ENCODE results near the gene SYNPO.

The SYNPO gene

DNA sequence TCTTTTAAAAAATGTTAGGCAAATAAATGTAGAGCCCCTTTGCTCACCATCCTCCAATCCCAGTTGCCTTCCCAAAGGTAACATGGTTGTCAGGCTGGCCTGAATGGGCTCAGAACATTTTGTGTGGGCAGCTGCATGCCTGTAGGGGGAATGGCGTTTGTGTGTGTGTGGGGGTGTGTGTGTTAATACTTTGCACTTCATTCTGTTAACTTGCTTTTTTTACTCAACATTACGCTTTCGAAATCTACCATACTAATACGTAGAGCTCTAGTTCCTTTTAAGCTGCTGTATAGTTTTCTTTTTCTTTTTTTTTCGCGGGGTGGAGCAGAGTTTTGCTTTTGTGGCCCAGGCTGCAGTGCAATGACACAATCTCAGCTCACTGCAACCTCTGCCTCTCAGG, 34.6 kb downstream of the SYNPO start:
- H3K4me3 ChIP-seq (ENCODE audit: low read depth, low read length), result no peak overlapping the region
- no peak for DNase-seq (ENCODE audit: low read depth, low spot score)
- TF ChIP-seq, protein P1, sequence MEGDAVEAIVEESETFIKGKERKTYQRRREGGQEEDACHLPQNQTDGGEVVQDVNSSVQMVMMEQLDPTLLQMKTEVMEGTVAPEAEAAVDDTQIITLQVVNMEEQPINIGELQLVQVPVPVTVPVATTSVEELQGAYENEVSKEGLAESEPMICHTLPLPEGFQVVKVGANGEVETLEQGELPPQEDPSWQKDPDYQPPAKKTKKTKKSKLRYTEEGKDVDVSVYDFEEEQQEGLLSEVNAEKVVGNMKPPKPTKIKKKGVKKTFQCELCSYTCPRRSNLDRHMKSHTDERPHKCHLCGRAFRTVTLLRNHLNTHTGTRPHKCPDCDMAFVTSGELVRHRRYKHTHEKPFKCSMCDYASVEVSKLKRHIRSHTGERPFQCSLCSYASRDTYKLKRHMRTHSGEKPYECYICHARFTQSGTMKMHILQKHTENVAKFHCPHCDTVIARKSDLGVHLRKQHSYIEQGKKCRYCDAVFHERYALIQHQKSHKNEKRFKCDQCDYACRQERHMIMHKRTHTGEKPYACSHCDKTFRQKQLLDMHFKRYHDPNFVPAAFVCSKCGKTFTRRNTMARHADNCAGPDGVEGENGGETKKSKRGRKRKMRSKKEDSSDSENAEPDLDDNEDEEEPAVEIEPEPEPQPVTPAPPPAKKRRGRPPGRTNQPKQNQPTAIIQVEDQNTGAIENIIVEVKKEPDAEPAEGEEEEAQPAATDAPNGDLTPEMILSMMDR (IDR thresholded peaks at IDR 0.05; ENCODE audit: low read depth, low read length), result no peak
- in situ Hi-C loops (cut with HindIII; ENCODE audit: low sequenced_read_pairs), result no loop called here

DNA sequence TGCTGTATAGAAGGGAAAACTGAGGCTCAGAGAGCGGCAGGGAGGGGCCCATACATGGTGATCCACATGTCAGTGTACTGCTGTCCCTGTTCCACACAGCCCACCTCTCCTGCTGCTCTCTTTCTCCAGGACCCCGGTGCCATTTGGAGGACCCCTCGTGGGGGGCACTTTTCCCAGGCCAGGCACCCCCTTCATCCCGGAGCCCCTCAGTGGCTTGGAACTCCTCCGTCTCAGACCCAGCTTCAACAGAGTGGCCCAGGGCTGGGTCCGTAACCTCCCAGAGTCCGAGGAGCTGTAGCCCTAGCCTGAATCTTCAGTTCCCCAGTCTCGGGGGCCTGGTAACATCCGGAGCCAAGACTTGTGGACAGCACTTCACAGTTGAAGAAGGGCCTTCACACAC, 36.1 kb downstream of the SYNPO start:
- DNase-seq (ENCODE audit: low read depth, low spot score), result no peak
- in situ Hi-C loops (cut with HindIII; ENCODE audit: low sequenced_read_pairs), result no loop called here
- TF ChIP-seq, protein P1 (IDR thresholded peaks at IDR 0.05; ENCODE audit: low read depth, low read length), result no peak
- H3K4me3 ChIP-seq (ENCODE audit: low read depth, low read length), result no peak overlapping the region

DNA sequence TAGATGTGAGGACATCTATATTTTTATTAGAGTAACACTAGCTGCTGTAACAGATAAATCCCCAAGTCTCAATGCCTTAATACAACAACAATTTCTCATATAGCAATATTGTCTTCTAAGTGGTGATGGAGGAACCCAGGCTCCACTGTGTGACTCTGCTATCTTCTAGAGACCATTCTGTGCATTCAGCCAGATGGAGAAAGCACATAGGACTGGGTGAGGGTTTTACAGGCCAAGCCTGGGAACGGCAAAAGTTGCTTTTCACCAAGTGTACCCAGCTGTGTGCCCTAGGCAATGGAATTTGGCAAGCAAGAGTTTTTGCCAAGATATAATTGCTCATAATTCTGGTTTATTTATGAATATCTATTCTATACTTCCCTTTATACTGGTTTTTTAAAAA, 48.7 kb downstream of the SYNPO start:
- no peak overlapping the region for H3K4me3 ChIP-seq (ENCODE audit: low read depth, low read length)
- TF ChIP-seq, protein P1 (IDR thresholded peaks at IDR 0.05; ENCODE audit: low read depth, low read length), result no peak
- in situ Hi-C loops (cut with HindIII; ENCODE audit: low sequenced_read_pairs), result no loop called here
- DNase-seq (ENCODE audit: low read depth, low spot score), result no peak

DNA sequence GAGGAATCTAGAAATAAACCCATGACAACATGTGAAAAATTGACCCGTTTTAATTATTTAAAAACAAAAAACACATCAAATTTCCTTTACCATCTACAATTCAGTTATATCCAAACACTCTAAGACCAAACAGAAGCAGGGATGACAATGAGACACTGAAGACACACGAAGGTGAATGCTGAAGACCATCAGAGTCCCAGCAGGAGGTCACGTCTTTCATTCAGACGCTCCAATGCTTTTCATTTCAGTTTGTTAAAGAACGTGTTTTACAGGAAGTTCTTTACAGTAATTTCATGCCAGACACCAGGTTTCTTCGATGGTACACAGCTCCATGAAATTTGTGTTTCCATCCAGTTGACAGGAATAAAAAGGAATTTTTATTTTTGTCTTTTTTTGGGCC, 50.3 kb downstream of the SYNPO start:
- H3K4me3 ChIP-seq (ENCODE audit: low read depth, low read length), result no peak overlapping the region
- DNase-seq (ENCODE audit: low read depth, low spot score), result no peak
- TF ChIP-seq, protein P1 (IDR thresholded peaks at IDR 0.05; ENCODE audit: low read depth, low read length), result no peak
- in situ Hi-C loops (cut with HindIII; ENCODE audit: low sequenced_read_pairs), result no loop called here

DNA sequence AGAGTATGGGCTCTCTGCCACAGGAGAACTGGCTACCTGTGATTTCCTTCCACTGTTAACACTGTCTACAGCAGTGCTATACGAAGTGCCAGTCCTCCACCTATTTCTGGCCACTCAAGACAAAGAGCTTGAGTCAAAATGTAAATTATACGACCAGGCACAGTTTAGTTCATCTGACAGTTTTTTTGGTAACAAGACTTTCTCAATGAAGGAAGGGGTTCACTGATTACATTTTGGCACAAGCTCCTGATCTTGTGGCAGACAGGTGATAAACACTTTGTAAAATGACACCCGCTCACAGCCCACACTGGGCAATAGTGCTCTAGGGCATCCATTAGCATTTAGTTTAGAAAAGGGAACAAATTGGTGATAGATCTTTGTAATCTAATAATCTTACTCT, 51.8 kb downstream of the SYNPO start:
- no peak for DNase-seq (ENCODE audit: low read depth, low spot score)
- TF ChIP-seq, protein P1 (IDR thresholded peaks at IDR 0.05; ENCODE audit: low read depth, low read length), result no peak
- no peak overlapping the region for H3K4me3 ChIP-seq (ENCODE audit: low read depth, low read length)
- in situ Hi-C loops (cut with HindIII; ENCODE audit: low sequenced_read_pairs), result no loop called here

DNA sequence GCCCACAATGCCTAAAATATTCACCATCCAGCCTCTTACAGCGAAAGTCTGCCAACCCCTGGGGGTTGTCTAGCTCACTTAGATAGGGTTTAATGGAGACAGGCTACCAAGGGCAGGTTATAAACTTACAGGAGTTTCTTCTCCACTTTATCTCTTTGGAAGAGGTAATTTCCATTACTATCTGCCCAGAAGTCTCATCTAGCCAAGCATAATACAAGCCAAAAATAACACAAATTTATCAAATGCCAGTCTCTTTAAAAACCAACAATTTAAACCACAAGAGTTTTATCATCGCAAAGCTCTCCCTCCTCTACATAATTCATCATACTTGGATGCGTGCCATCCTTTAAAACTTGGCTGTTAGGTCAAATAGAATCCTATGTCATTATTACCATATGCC, 54.2 kb downstream of the SYNPO start:
- in situ Hi-C loops (cut with HindIII; ENCODE audit: low sequenced_read_pairs), result no loop called here
- DNase-seq (ENCODE audit: low read depth, low spot score), result no peak
- H3K4me3 ChIP-seq (ENCODE audit: low read depth, low read length), result no peak overlapping the region
- TF ChIP-seq, protein P1 (IDR thresholded peaks at IDR 0.05; ENCODE audit: low read depth, low read length), result no peak

DNA sequence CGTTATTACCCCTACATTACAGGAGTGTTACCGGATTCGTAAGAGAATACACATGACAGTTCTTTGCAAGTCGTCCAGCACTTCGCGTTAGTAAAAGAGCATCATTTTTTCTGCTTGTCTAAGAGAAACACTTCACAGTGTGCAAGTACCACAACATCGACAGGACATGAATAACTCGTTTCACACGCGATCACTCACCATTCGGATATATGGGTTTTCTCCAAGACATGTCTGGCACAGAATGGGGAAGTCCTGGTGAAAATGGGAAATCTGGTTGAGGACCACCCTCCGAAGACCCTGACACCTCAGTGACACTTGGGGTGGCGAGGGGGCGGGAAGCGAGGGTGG, 59.8 kb downstream of the SYNPO start:
- peak overlapping the region; percentile 94 for H3K4me3 ChIP-seq (ENCODE audit: low read depth, low read length)
- TF ChIP-seq, protein P1 (IDR thresholded peaks at IDR 0.05; ENCODE audit: low read depth, low read length), result no peak
- in situ Hi-C loops (cut with HindIII; ENCODE audit: low sequenced_read_pairs), result no loop called here
- DNase-seq (ENCODE audit: low read depth, low spot score), result no peak

All from astrocyte of the spinal cord (primary cell).